ENCODE measurements around the gene TCP1.

- TF ChIP-seq CTCF (IDR thresholded peaks at IDR 0.05): no peak
- TF ChIP-seq POLR2A (IDR thresholded peaks at IDR 0.05): no peak
These were observed 12.0 kb downstream of the TCP1 start for GRCh38 chr6:159777240-159777904.
